ENCODE data around the gene IDH3A. TPM values are rescaled to one million over a fixed set of nuclear protein-coding genes. Genes with fewer than 3 reads are reported as not detected.

Gene IDH3A
- total RNA-seq, 1 donor from 2014 or later: 17.7 TPM

DNA sequence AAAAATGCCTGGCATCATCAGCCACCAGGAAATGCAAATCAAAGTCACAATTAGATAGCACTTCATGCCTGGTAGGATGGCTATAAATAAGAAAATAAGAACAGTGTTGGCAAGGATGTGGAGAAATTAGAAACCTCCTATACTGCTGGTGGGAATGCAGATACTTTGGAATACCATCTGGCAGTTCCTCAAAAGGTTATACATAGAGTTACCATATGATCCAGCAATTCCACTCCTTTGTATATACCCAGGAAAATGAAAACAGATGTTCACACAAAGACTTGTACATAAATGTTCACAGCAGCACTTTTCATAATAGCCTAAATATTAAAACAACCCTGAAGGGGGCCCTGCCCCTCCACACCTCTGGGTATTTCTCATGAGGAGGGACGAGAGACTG lies 71.6 kb downstream of the IDH3A start:
- intact Hi-C loops (cut with DNase I): no loop called here
- H3K4me3 ChIP-seq: no peak overlapping the region
- no peak overlapping the region for H3K27ac ChIP-seq

More for the DNA sequence above, 71.6 kb downstream of the IDH3A start:
- H3K27me3 ChIP-seq: no peaks in the 10 kb centered on the region
- H3K4me1 ChIP-seq: no peaks in the 10 kb centered on the region
- H3K36me3 ChIP-seq: no peaks in the 10 kb centered on the region
- H3K9me3 ChIP-seq: no peaks in the 10 kb centered on the region
- no peak for DNase-seq (ENCODE audit: low spot score in 2 of 2)
- TF ChIP-seq, protein P1, sequence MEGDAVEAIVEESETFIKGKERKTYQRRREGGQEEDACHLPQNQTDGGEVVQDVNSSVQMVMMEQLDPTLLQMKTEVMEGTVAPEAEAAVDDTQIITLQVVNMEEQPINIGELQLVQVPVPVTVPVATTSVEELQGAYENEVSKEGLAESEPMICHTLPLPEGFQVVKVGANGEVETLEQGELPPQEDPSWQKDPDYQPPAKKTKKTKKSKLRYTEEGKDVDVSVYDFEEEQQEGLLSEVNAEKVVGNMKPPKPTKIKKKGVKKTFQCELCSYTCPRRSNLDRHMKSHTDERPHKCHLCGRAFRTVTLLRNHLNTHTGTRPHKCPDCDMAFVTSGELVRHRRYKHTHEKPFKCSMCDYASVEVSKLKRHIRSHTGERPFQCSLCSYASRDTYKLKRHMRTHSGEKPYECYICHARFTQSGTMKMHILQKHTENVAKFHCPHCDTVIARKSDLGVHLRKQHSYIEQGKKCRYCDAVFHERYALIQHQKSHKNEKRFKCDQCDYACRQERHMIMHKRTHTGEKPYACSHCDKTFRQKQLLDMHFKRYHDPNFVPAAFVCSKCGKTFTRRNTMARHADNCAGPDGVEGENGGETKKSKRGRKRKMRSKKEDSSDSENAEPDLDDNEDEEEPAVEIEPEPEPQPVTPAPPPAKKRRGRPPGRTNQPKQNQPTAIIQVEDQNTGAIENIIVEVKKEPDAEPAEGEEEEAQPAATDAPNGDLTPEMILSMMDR (IDR thresholded peaks at IDR 0.05): no peak

Other genes starting within 250 kb of the IDH3A start
- gene TBC1D2B, start 71.7 kb upstream of the IDH3A start, total RNA-seq: 63.3 TPM
- gene SH2D7, start 56.8 kb upstream of the IDH3A start, total RNA-seq: not detected
- 6.7 TPM for gene CIB2, start 17.9 kb upstream of the IDH3A start, total RNA-seq
- not detected for gene ACSBG1, start 85.2 kb downstream of the IDH3A start, total RNA-seq
- 3.5 TPM for gene DNAJA4, start 115.2 kb downstream of the IDH3A start, total RNA-seq
- 19.9 TPM for gene SKIC8, start 150.2 kb downstream of the IDH3A start, total RNA-seq
- gene CRABP1, start 191.0 kb downstream of the IDH3A start, total RNA-seq: not detected